IMR-90 (cell line): ENCODE measurements around the gene ZNF654.

ENCODE experiments used
- CEBPB ChIP-seq: IDR thresholded peaks from 2 replicates; pipeline ENCODE4 v1.6.1; 2012; ENCODE audit warnings: low read depth, low read length, improper control_type of control experiment
- MAZ ChIP-seq: IDR thresholded peaks from 2 replicates; pipeline ENCODE4 v1.6.1; 2012; ENCODE audit warnings: low read depth, mild to moderate bottlenecking, low read length, improper control_type of control experiment, moderate library complexity, borderline replicate concordance
- MXI1 ChIP-seq: IDR thresholded peaks from 2 replicates; pipeline ENCODE4 v1.6.1; 2012; ENCODE audit warnings: low read depth, mild to moderate bottlenecking, low read length, moderate library complexity, borderline replicate concordance
- NFE2L2 ChIP-seq: fragments of 150-350 bp; IDR thresholded peaks from 2 replicates; pipeline ENCODE4 v1.6.1; 2016; ENCODE audit warnings: low read depth, mild to moderate bottlenecking, low read length
- POLR2A ChIP-seq: IDR thresholded peaks from 2 replicates; pipeline ENCODE4 v1.6.1; 2012; ENCODE audit warnings: mild to moderate bottlenecking, low read depth, low read length
- RAD21 ChIP-seq: IDR thresholded peaks from 2 replicates; pipeline ENCODE4 v1.6.1; 2012; ENCODE audit warnings: low read length, improper control_type of control experiment
- RFX5 ChIP-seq: IDR thresholded peaks from 2 replicates; pipeline ENCODE4 v1.8.0; 2012; ENCODE audit warnings: low read depth, mild to moderate bottlenecking, low read length, moderate library complexity
- SMC3 ChIP-seq: fragments of 150-350 bp; IDR thresholded peaks from 2 replicates; pipeline ENCODE4 v1.6.1; 2016; ENCODE audit warnings: low read depth, mild to moderate bottlenecking, antibody characterized with exemption, low read length, moderate library complexity
- TF ChIP-seq, protein P1 (sequence below): conservative IDR thresholded peaks from 2 replicates; pipeline ENCODE4 v1.5.1; 2012; ENCODE audit warnings: mild to moderate bottlenecking, low read depth, low read length, improper control_type of control experiment
- TF ChIP-seq, protein P2 (sequence below): fragments of 150-350 bp; IDR thresholded peaks from 2 replicates; pipeline ENCODE4 v1.6.1; 2017; ENCODE audit warnings: mild to moderate bottlenecking, antibody characterized with exemption, low read length, low read depth
- TF ChIP-seq, protein P3 (sequence below): fragments of 150-350 bp; IDR thresholded peaks from 2 replicates; pipeline ENCODE4 v1.6.1; 2016; ENCODE audit warnings: low read depth, mild to moderate bottlenecking, low read length, moderate library complexity, borderline replicate concordance

DNA sequence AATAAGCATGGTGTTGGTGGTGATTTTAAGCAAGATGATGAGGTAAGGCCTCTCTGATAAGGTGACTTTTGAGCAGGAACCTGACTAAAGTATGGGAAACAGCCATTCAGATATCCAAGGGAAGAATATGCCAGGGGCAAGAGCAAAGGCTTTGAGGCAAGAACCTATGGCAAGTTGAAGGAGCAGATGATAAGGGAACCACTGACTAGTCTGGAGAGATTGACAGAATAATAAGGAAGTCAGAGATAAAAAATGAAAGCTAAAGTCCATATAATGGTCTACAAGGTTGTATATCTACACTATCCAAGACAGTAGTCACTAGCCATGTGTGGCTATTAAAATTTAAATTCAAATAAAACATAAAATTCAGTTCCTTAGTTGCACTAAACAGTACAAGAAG is 88.2 kb downstream of the ZNF654 start:
- TF ChIP-seq, protein P1, sequence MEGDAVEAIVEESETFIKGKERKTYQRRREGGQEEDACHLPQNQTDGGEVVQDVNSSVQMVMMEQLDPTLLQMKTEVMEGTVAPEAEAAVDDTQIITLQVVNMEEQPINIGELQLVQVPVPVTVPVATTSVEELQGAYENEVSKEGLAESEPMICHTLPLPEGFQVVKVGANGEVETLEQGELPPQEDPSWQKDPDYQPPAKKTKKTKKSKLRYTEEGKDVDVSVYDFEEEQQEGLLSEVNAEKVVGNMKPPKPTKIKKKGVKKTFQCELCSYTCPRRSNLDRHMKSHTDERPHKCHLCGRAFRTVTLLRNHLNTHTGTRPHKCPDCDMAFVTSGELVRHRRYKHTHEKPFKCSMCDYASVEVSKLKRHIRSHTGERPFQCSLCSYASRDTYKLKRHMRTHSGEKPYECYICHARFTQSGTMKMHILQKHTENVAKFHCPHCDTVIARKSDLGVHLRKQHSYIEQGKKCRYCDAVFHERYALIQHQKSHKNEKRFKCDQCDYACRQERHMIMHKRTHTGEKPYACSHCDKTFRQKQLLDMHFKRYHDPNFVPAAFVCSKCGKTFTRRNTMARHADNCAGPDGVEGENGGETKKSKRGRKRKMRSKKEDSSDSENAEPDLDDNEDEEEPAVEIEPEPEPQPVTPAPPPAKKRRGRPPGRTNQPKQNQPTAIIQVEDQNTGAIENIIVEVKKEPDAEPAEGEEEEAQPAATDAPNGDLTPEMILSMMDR = no peak
- TF ChIP-seq, protein P2, sequence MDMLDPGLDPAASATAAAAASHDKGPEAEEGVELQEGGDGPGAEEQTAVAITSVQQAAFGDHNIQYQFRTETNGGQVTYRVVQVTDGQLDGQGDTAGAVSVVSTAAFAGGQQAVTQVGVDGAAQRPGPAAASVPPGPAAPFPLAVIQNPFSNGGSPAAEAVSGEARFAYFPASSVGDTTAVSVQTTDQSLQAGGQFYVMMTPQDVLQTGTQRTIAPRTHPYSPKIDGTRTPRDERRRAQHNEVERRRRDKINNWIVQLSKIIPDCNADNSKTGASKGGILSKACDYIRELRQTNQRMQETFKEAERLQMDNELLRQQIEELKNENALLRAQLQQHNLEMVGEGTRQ = no peak
- TF ChIP-seq POLR2A (no peak), RAD21 (no peak), NFE2L2 (no peak), CEBPB (no peak), SMC3 (no peak), MAZ (no peak), MXI1 (no peak), RFX5 (no peak)
- TF ChIP-seq, protein P3, sequence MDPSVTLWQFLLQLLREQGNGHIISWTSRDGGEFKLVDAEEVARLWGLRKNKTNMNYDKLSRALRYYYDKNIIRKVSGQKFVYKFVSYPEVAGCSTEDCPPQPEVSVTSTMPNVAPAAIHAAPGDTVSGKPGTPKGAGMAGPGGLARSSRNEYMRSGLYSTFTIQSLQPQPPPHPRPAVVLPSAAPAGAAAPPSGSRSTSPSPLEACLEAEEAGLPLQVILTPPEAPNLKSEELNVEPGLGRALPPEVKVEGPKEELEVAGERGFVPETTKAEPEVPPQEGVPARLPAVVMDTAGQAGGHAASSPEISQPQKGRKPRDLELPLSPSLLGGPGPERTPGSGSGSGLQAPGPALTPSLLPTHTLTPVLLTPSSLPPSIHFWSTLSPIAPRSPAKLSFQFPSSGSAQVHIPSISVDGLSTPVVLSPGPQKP = no peak
